ENCODE results near the gene TRAF5.

TRAF5 gene

DNA sequence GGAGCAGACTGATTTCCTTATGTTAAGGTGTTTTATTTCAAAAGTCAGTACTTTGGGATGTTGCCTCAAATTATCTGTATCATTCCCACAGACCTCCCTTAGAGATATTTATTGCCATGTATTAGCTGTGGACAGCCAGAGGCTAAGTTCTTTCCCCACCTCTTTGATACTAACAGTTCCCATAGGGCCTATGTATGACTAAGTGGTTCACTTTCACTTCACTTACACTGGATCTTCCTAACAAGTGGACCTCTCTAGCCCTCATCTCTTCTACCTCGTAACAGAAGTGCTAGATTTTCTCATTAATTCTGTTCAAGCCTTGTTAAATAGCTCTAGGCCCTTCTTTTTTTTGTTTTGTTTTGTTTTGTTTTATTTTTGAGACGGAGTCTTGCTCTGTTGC, 6.2 kb downstream of the TRAF5 start:
- H3K27me3 Mint-ChIP-seq (ENCODE audit: low read depth) = no peaks in the 10 kb centered on the region
- H3K4me3 Mint-ChIP-seq = no peak overlapping the region
- peaks cover 47% of the 10 kb centered on the region for H3K36me3 Mint-ChIP-seq (ENCODE audit: low read depth)
- H3K27ac Mint-ChIP-seq = peak overlapping the region; percentile 37
- DNase-seq (ENCODE audit: low spot score) = no peak
- no peaks in the 10 kb centered on the region for H3K9me3 Mint-ChIP-seq
- peaks cover 86% of the 10 kb centered on the region for H3K4me1 Mint-ChIP-seq (ENCODE audit: low read depth)

- Mint-ChIP-seq H3K4me1 (ENCODE audit: low read depth) (peaks cover 79% of the 10 kb centered on the region), H3K27ac (peak overlapping the region; percentile 46), H3K27me3 (ENCODE audit: low read depth) (no peaks in the 10 kb centered on the region), H3K9me3 (no peaks in the 10 kb centered on the region), H3K36me3 (ENCODE audit: low read depth) (peaks cover 38% of the 10 kb centered on the region), H3K4me3 (no peak overlapping the region)
- DNase-seq (ENCODE audit: low spot score) = no peak
These were observed 7.3 kb downstream of the TRAF5 start for GRCh38 chr1:211333906-211334305.

DNA sequence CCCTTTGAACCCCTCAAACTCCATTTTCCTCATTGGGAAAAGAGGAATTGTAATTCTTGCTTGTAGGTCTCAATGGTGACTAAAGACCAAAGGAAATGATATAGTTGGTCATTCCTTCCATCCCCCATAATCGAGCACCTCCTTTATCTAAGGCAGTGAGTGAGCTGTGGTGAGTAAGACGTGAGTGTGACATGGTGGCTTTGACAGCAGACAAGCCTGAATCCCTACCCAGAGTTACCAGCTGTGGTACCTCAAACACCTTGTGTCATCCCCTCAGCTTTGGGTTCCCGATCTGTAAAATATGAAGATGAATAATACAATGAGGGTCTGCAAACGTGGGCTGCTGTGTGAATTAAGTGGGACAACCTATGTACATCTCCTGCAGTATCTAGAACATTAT, 8.4 kb downstream of the TRAF5 start:
- Mint-ChIP-seq H3K4me1 (ENCODE audit: low read depth) (peaks cover 76% of the 10 kb centered on the region), H3K27me3 (ENCODE audit: low read depth) (no peaks in the 10 kb centered on the region), H3K9me3 (no peaks in the 10 kb centered on the region), H3K36me3 (ENCODE audit: low read depth) (peaks cover 34% of the 10 kb centered on the region), H3K27ac (peak overlapping the region; percentile 85), H3K4me3 (peak overlapping the region; percentile 74)
- no peak for DNase-seq (ENCODE audit: low spot score)

- peak overlapping the region; percentile 85 for H3K27ac Mint-ChIP-seq
- H3K9me3 Mint-ChIP-seq = no peaks in the 10 kb centered on the region
- no peaks in the 10 kb centered on the region for H3K27me3 Mint-ChIP-seq (ENCODE audit: low read depth)
- no peak for DNase-seq (ENCODE audit: low spot score)
- H3K36me3 Mint-ChIP-seq (ENCODE audit: low read depth) = peaks cover 28% of the 10 kb centered on the region
- peak overlapping the region; percentile 74 for H3K4me3 Mint-ChIP-seq
- peaks cover 71% of the 10 kb centered on the region for H3K4me1 Mint-ChIP-seq (ENCODE audit: low read depth)
These were observed 9.0 kb downstream of the TRAF5 start for GRCh38 chr1:211335522-211336157.

GRCh38 chr1:211336161-211336560, 9.5 kb downstream of the TRAF5 start:
- Mint-ChIP-seq H3K4me1 (ENCODE audit: low read depth) (peaks cover 71% of the 10 kb centered on the region), H3K4me3 (peak overlapping the region; percentile 74), H3K9me3 (no peaks in the 10 kb centered on the region), H3K27ac (peak overlapping the region; percentile 85), H3K36me3 (ENCODE audit: low read depth) (peaks cover 24% of the 10 kb centered on the region), H3K27me3 (ENCODE audit: low read depth) (no peaks in the 10 kb centered on the region)
- no peak for DNase-seq (ENCODE audit: low spot score)

DNA sequence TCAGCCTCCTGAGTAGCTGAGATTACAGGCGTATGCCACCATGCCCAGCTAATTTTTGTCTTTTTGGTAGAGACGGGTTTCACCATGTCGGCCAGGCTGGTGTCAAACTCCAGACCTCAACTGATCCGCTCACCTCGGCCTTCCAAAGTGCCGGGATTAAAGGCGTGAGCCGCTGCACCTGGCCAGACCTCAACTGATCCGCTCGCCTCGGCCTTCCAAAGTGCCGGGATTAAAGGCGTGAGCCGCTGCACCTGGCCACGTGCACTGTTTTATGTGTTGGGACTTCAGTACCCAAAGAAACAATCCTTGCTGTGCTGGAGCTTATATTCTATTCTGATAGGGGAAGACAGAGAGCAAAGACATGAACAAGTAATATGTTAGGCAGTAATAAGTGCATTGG, 10.1 kb downstream of the TRAF5 start:
- DNase-seq (ENCODE audit: low spot score) = no peak
- Mint-ChIP-seq H3K4me3 (peak overlapping the region; percentile 74), H3K4me1 (ENCODE audit: low read depth) (peaks cover 73% of the 10 kb centered on the region), H3K27ac (peak overlapping the region; percentile 85), H3K9me3 (no peaks in the 10 kb centered on the region), H3K36me3 (ENCODE audit: low read depth) (peaks cover 23% of the 10 kb centered on the region), H3K27me3 (ENCODE audit: low read depth) (no peaks in the 10 kb centered on the region)

GRCh38 chr1:211337430-211338223, 11.0 kb downstream of the TRAF5 start:
- no peaks in the 10 kb centered on the region for H3K9me3 Mint-ChIP-seq
- peak overlapping the region; percentile 67 for H3K27ac Mint-ChIP-seq
- no peak for DNase-seq (ENCODE audit: low spot score)
- H3K27me3 Mint-ChIP-seq (ENCODE audit: low read depth) = no peaks in the 10 kb centered on the region
- peak overlapping the region; percentile 1 for H3K4me3 Mint-ChIP-seq
- peaks cover 70% of the 10 kb centered on the region for H3K4me1 Mint-ChIP-seq (ENCODE audit: low read depth)
- peaks cover 26% of the 10 kb centered on the region for H3K36me3 Mint-ChIP-seq (ENCODE audit: low read depth)

- Mint-ChIP-seq H3K27me3 (ENCODE audit: low read depth) (no peaks in the 10 kb centered on the region), H3K36me3 (ENCODE audit: low read depth) (peaks cover 29% of the 10 kb centered on the region), H3K27ac (peak overlapping the region; percentile 67), H3K9me3 (no peaks in the 10 kb centered on the region), H3K4me3 (no peak overlapping the region), H3K4me1 (ENCODE audit: low read depth) (peaks cover 68% of the 10 kb centered on the region)
- DNase-seq (ENCODE audit: low spot score) = no peak
These were observed 11.6 kb downstream of the TRAF5 start for GRCh38 chr1:211338224-211338620.

- Mint-ChIP-seq H3K4me1 (ENCODE audit: low read depth) (peaks cover 70% of the 10 kb centered on the region), H3K27me3 (ENCODE audit: low read depth) (no peaks in the 10 kb centered on the region), H3K9me3 (no peaks in the 10 kb centered on the region), H3K4me3 (peak overlapping the region; percentile 28), H3K36me3 (ENCODE audit: low read depth) (peaks cover 28% of the 10 kb centered on the region), H3K27ac (peak overlapping the region; percentile 69)
- no peak for DNase-seq (ENCODE audit: low spot score)
These were observed 13.0 kb downstream of the TRAF5 start for GRCh38 chr1:211339631-211340041.

DNA sequence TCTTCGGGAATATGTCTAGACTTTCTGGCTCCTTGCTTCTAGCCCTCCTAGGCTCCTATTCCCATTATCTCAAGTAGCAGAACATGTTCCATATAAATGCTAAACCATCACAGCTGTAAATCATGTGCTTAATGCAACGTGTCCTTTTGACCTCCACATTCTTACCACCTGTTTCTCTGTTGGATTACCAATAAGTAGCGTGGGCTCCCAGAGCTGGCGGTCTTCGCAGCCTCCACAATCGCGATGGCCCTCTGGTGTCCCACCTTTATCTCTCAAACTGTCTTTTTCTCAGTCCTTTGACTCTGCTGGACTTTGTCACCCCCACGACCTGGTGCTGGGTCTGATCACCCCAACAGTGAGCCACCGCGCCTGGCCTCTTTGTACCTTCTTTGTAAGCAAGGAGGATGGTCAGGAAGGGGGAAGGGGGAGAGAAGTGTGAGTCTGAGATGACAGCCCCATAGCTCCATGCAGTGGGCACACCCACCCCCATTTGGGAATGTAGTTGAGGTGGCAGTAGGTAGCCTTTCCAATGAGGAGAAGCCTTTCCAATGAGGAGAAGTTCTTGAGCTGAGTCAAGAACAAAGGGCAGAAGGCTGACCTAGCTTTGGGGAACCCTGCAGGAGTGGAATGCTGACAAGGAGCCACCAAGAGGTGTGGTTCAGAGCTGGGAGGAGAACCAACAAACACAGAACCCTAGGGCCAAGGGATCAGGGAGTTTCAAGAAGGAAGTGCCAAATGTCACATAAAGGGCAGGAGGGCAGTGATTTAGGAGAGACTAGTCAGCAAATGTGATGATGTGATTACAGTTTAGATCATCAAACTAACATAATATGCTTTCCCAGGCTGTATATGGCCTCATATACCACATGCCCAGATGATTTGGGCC, 14.2 kb downstream of the TRAF5 start:
- DNase-seq (ENCODE audit: low spot score) = no peak
- H3K4me3 Mint-ChIP-seq = no peak overlapping the region
- no peaks in the 10 kb centered on the region for H3K27me3 Mint-ChIP-seq (ENCODE audit: low read depth)
- H3K36me3 Mint-ChIP-seq (ENCODE audit: low read depth) = peaks cover 23% of the 10 kb centered on the region
- H3K27ac Mint-ChIP-seq = peak overlapping the region; percentile 34
- H3K9me3 Mint-ChIP-seq = no peaks in the 10 kb centered on the region
- H3K4me1 Mint-ChIP-seq (ENCODE audit: low read depth) = peaks cover 58% of the 10 kb centered on the region

- H3K9me3 Mint-ChIP-seq = no peaks in the 10 kb centered on the region
- no peaks in the 10 kb centered on the region for H3K27me3 Mint-ChIP-seq (ENCODE audit: low read depth)
- H3K36me3 Mint-ChIP-seq (ENCODE audit: low read depth) = peaks cover 30% of the 10 kb centered on the region
- no peak overlapping the region for H3K27ac Mint-ChIP-seq
- H3K4me3 Mint-ChIP-seq = no peak overlapping the region
- H3K4me1 Mint-ChIP-seq (ENCODE audit: low read depth) = peaks cover 49% of the 10 kb centered on the region
- DNase-seq (ENCODE audit: low spot score) = no peak
These were observed 15.4 kb downstream of the TRAF5 start for GRCh38 chr1:211341999-211342398.

DNA sequence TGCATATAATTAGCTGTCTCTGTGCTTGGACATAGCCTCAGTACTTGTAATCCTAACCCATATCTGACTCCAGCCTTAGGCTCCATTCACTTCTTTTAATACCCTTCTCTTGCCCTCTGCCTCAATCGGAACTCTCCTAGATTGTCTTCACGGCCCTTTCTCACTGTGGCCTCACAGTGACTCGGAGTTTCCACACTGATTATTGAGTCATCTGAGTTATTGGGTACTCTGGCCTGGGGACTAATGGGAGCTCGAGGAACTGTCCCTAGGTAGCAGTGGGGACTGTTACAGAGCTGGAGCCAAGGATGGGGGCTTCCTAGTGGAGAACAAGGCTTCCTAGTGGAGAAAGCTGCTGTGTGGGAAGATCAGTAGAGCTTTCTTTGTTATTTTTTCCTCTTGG, 17.0 kb downstream of the TRAF5 start:
- peak overlapping the region; percentile 24 for H3K27ac Mint-ChIP-seq
- H3K27me3 Mint-ChIP-seq (ENCODE audit: low read depth) = no peaks in the 10 kb centered on the region
- H3K4me1 Mint-ChIP-seq (ENCODE audit: low read depth) = peaks cover 43% of the 10 kb centered on the region
- H3K4me3 Mint-ChIP-seq = no peak overlapping the region
- DNase-seq (ENCODE audit: low spot score) = no peak
- no peaks in the 10 kb centered on the region for H3K9me3 Mint-ChIP-seq
- peaks cover 36% of the 10 kb centered on the region for H3K36me3 Mint-ChIP-seq (ENCODE audit: low read depth)

- peaks cover 40% of the 10 kb centered on the region for H3K36me3 Mint-ChIP-seq (ENCODE audit: low read depth)
- no peaks in the 10 kb centered on the region for H3K9me3 Mint-ChIP-seq
- H3K27ac Mint-ChIP-seq = peak overlapping the region; percentile 24
- H3K27me3 Mint-ChIP-seq (ENCODE audit: low read depth) = no peaks in the 10 kb centered on the region
- no peak overlapping the region for H3K4me3 Mint-ChIP-seq
- peaks cover 39% of the 10 kb centered on the region for H3K4me1 Mint-ChIP-seq (ENCODE audit: low read depth)
- DNase-seq (ENCODE audit: low spot score) = no peak
These were observed 17.6 kb downstream of the TRAF5 start for GRCh38 chr1:211344152-211344618.

DNA sequence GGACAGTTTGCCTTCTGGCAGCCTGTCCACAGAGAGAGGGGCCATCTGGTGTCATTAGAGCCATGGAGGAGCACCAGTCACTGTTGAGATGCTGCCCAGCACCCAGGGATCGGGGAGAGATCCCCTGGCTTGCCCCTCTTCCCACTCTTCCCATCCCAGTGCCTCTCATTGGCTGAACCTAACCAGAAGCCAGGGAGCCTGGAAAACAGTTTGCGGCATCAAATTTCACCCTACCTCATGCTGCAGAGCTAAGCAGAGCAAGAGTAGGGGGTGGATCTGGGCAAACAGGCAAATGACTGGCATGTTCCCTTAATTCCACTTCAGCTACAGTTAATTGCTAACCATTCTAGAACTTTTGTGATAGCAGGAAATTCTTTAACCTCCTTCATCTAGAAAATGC, 19.1 kb downstream of the TRAF5 start:
- Mint-ChIP-seq H3K9me3 (peaks cover 4% of the 10 kb centered on the region), H3K4me1 (ENCODE audit: low read depth) (peaks cover 41% of the 10 kb centered on the region), H3K27me3 (ENCODE audit: low read depth) (no peaks in the 10 kb centered on the region), H3K4me3 (no peak overlapping the region), H3K27ac (no peak overlapping the region), H3K36me3 (ENCODE audit: low read depth) (peaks cover 52% of the 10 kb centered on the region)
- DNase-seq (ENCODE audit: low spot score) = no peak

Data from T-helper 2 cell treated with Interferon-gamma antibody and Interleukin-4, amounts not matched to agents 5 μg/mL and 100 μg/mL, for 36 hours (primary cell).